HG02678 (cell line): ENCODE measurements around the gene CANX.
A peak's percentile ranks its signal among the peaks of the same experiment; 100 is the strongest.
"Not testable (repeated sequence)": the region's sequence is repeated elsewhere in the genome, so short reads cannot be mapped to it uniquely, and the experiment has no call there.

Experiments used
- ATAC-seq: cut with Tn5 transposase; IDR thresholded peaks from one replicate; pipeline ENCODE4 v1.9.1; 2021; ENCODE audit warnings: mild to moderate bottlenecking, moderate library complexity; ENCODE audit not compliant: unreplicated experiment

The CANX gene

GRCh38 chr5:179697993-179698934, 503 bp upstream of the CANX start:
- peak; percentile 90 for ATAC-seq

DNA sequence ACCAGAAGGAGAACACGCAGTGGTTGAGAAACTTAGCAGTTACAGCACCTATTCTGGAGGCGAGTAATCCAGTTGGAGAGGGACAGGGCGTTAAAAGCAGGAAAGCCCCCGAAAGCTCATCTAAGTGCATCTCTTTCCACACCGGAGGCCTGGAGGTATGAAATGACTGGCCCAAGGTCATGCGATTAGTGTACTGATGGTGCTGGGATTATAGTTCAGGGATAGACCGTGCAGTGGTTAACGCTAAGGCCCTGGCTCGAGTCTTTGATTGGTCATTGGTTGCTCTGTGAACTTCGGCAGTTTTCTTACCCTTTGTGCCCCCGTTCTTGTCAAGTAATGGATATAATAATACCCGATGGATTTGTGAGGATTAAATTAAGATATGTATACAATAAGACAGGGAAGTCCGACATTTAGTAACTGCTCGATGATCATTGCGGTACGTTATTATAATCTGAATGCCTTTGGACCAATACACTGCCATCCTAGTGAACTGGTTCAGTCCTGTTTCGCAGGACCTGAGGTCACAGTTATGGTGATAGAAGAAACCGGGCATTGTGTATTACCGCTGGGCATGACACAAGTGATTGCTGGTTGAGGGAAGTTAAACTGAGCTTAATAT, 960 bp downstream of the CANX start:
- no peak for ATAC-seq

DNA sequence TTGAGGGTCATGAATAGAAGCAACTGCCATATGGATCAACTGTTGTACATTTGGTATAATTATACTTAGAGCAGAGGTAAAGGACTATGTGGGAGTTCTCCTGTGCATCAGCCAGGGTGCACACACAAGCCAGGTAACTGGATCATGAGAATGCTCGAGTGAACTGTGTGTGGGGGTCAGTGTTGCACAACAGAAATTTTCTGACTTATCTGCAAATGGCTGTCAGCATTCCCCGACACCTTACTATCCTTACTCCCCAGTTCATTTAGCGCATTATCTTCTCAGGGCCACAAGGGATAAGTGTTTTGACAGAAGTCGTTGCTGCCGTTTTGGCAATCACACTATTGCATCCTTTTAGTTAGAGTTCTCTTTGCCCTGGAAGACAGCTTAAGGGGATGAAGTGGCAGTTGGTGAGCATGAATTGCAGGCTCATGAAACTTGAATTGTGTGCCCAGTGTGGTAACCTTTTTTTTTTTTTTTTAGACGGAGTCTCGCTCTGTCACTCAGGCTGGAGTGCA, 1.7 kb downstream of the CANX start:
- ATAC-seq: no peak

DNA sequence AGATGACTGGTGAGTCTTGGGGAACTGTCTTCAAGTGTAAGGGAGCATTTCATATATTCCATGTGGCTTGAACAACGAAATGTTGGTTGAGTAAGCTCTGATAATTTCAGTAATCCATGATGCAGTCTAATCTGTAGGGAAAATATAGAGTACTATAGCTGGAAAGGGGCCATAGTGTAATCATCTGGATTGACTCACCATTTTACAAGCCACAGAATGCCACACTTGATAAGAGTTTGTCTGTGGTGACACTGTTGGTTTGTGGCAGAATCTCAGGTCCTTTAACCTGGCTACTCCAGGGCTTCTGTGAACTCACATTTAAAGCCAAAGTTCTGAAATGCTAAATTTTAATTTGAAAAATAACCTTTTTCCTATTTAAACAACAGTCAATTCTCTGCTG, 17.5 kb downstream of the CANX start:
- ATAC-seq: no peak

GRCh38 chr5:179720222-179720621, 21.5 kb downstream of the CANX start:
- no peak for ATAC-seq

DNA sequence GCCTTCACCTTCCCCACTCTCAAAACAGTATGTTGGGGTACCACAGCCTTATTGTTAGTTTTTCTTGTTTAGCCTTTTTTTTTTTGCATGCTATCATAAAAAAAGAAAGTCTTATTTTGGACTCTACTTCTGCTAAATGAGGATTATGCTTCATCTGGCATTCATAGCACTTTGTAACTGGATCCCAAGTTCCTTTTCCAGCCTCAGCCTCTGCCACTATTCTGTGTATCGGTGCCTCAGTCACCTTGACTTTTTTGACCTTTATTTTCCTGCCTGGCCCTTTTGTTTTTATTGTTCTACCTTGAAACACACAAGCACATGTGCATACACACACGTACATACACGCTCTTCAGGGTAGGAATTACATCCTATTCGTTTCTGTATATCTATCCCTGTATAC, 25.4 kb downstream of the CANX start:
- ATAC-seq: no peak

DNA sequence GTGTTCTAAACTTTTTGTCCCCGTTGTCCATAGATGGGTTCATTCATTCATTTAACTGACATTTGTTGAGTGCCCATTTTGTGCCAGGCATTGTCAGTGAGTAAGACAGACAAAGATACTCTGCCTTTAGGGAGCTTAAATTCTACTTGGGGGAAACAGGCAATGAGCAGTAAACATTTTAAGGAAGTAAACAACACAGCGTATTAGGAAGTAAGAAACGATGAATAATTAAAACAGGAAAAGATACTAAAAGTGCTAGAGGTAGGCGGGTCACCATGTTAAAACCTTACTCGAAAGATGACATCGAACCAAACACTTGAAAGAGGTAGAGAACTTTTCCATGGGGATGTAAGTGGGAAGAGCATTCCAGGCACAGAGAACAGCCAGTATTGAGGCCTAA, 28.3 kb downstream of the CANX start:
- ATAC-seq: no peak

- no peak for ATAC-seq
Observed at GRCh38 chr5:179729303-179729702, 30.5 kb downstream of the CANX start.

DNA sequence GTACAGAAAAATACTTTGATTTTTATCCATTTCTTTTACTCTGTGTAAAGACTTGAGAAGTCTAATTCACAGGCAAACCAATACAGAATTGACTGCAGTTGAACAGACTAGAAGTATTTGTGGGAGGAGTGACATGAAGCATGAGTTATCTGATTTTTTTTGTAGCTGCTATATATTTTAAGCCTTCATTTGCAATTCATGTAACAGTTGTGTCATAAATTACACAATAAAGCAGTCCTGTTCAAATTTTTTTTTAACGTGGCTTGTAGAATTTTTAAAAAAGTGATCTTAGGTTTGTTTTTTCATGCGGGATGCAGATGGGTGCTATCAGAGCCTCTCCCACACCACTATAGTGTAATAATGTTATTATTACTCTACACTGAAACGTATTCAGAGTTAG, 31.0 kb downstream of the CANX start:
- no peak for ATAC-seq

- no peak for ATAC-seq
Observed at GRCh38 chr5:179730356-179730755, 31.6 kb downstream of the CANX start.

- no peak for ATAC-seq
Observed at GRCh38 chr5:179730852-179731251, 32.1 kb downstream of the CANX start.

DNA sequence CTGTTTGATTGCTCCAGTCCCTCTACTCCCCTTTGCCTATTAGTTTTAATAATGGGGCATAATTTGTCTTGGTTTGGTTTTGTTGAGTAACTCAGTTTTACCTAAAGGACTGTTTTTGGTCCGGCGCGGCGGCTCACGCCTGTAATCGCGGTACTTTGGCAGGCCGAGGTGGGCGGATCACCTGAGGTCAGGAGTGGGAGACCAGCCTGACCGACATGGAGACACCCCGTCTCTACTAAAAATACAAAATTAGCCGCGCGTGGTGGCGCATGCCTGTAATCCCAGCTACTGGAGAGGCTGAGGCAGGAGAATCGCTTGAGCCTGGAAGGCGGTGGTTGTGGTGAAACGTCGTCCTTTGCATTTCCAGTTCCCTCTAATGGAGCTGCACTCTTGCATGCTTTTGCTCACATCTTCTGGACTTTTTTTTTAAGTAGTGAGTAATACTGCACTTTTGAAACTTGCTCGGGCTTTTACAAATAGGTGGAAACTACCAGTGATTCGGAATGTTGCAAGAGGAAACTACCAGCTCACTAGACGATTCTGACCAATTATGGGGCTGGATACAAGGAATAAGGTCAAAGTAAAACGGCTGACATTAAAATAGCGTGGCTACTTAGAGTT, 33.1 kb downstream of the CANX start:
- peak; percentile 19 for ATAC-seq

- peak; percentile 92 for ATAC-seq
Observed at GRCh38 chr5:179732412-179732917, 33.7 kb downstream of the CANX start, which contains the start of gene MAML1. TSS of gene MAML1 (plus strand) at chr5:179732822. CDS start at chr5:179733113, 291 bp downstream.

GRCh38 chr5:179732918-179733771, 34.4 kb downstream of the CANX start:
- ATAC-seq: peak; percentile 27

- ATAC-seq: no peak
Observed at GRCh38 chr5:179733772-179734126, 35.0 kb downstream of the CANX start.

GRCh38 chr5:179734536-179735164, 35.9 kb downstream of the CANX start:
- no peak for ATAC-seq

- no peak for ATAC-seq
Observed at GRCh38 chr5:179738742-179739141, 40.0 kb downstream of the CANX start.

GRCh38 chr5:179744106-179744505, 45.3 kb downstream of the CANX start:
- ATAC-seq: not testable (repeated sequence)

- ATAC-seq: no peak
Observed at GRCh38 chr5:179746872-179747271, 48.1 kb downstream of the CANX start.

DNA sequence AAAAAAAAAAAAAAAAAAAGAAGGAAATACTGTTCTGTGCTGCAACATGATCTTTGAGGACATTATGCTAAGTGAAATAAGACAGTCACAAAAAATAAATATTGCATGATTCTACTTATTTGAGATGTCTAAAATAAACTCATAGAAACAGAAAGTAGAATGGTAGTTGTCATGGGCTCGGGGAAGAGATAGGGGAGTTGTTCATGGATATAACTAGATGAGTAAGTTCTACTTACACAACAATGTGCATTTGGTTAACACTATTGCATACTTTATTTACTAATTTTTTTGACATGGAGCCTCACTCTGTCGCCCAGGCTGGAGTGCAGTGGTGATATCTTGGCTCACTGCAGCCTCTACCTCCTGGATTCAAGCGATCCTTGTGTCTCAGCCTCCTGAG, 49.0 kb downstream of the CANX start:
- no peak for ATAC-seq
